Peyer's patch (tissue), 4 donors: ENCODE measurements around the gene UCHL5.
"Not testable (repeated sequence)": the region's sequence is repeated elsewhere in the genome, so short reads cannot be mapped to it uniquely, and the experiment has no call there.

Experiments used
- CTCF ChIP-seq, 6 experiments: fragments of 450-650 bp in 4 of 6; fragments of 200-600 bp in 2 of 6; sonication (generic) in 1 of 6; IDR thresholded peaks; one replicate each; pipeline ENCODE4 v1.5.1; 2017 to 2019; ENCODE audit warnings: antibody characterized with exemption in 6 of 6, mild to moderate bottlenecking in 3 of 6, moderate library complexity in 1 of 6
- POLR2A ChIP-seq, 2 donors: fragments of 450-650 bp; IDR thresholded peaks; one replicate each; pipeline ENCODE4 v1.5.1; 2017; ENCODE audit warnings: antibody characterized with exemption in 2 of 2, mild to moderate bottlenecking in 2 of 2, moderate library complexity in 2 of 2

- TF ChIP-seq CTCF, POLR2A (IDR thresholded peaks at IDR 0.05): not testable (repeated sequence)
Measured at GRCh38 chr1:192980334-192980733, 78.8 kb downstream of the UCHL5 start.
